H9 (cell line): ENCODE results near the gene MYDGF. TPM values are rescaled to one million over a fixed set of nuclear protein-coding genes. Genes with fewer than 3 reads are reported as not detected.

Experiments
- DNase-seq: peaks from one replicate; pipeline ENCODE4 v3.0.0-alpha.2; 2017
- H2AFZ ChIP-seq: one replicate; pipeline ENCODE4 v1.6.1; 2013; ENCODE audit warnings: mild to moderate bottlenecking, low read length, control low read depth, moderate library complexity
- H2AK5ac ChIP-seq: 2 replicates; pipeline ENCODE4 v1.6.1; 2013; ENCODE audit warnings: low read length, control low read depth, mixed read lengths; ENCODE audit not compliant: insufficient read length
- H2BK120ac ChIP-seq: one replicate; pipeline ENCODE4 v1.6.1; 2013; ENCODE audit warnings: low read depth, mild to moderate bottlenecking, low read length, control low read depth, inconsistent platforms; ENCODE audit not compliant: poor library complexity, severe bottlenecking
- H2BK12ac ChIP-seq: 2 replicates; pipeline ENCODE4 v1.6.1; 2013; ENCODE audit warnings: low read length, control low read depth, mixed read lengths, low read depth; ENCODE audit not compliant: insufficient read length
- H2BK15ac ChIP-seq: 2 replicates; pipeline ENCODE4 v1.6.1; 2013; ENCODE audit warnings: low read depth, low read length, control low read depth
- H2BK20ac ChIP-seq: one replicate; pipeline ENCODE4 v1.6.1; 2013; ENCODE audit warnings: low read depth, mild to moderate bottlenecking, low read length, control low read depth, inconsistent platforms; ENCODE audit not compliant: poor library complexity, severe bottlenecking
- H2BK5ac ChIP-seq: 2 replicates; pipeline ENCODE4 v1.6.1; 2013; ENCODE audit warnings: low read length, control low read depth, mixed read lengths; ENCODE audit not compliant: insufficient read length
- H3K14ac ChIP-seq: 2 replicates; pipeline ENCODE4 v1.6.1; 2013; ENCODE audit warnings: low read length, control low read depth; ENCODE audit not compliant: insufficient read depth
- H3K18ac ChIP-seq: 2 replicates; pipeline ENCODE4 v1.6.1; 2013; ENCODE audit warnings: low read depth, mild to moderate bottlenecking, mixed read lengths, low read length, control low read depth; ENCODE audit not compliant: insufficient read length
- H3K23ac ChIP-seq: 2 replicates; pipeline ENCODE4 v1.6.1; 2013; ENCODE audit warnings: low read length, control low read depth, mixed read lengths, low read depth; ENCODE audit not compliant: insufficient read length
- H3K23me2 ChIP-seq: 2 replicates; pipeline ENCODE4 v1.6.1; 2013; ENCODE audit warnings: low read depth, mild to moderate bottlenecking, mixed read lengths, low read length, control low read depth; ENCODE audit not compliant: insufficient read length, poor library complexity, severe bottlenecking
- H3K27ac ChIP-seq: 2 replicates; pipeline ENCODE4 v1.5.1; 2013; ENCODE audit warnings: low read length, control low read depth, mixed read lengths, low read depth; ENCODE audit not compliant: insufficient read length
- H3K27me3 ChIP-seq: 2 replicates; pipeline ENCODE4 v1.6.1; 2013; ENCODE audit warnings: low read length, control low read depth, inconsistent platforms; ENCODE audit not compliant: insufficient read depth
- H3K4ac ChIP-seq: 2 replicates; pipeline ENCODE4 v1.6.1; 2013; ENCODE audit warnings: low read depth, mild to moderate bottlenecking, control low read depth, inconsistent platforms, low read length, moderate library complexity
- H3K4me1 ChIP-seq: 2 replicates; pipeline ENCODE4 v1.6.1; 2013; ENCODE audit warnings: low read length, control low read depth, inconsistent platforms; ENCODE audit not compliant: insufficient read depth
- H3K4me2 ChIP-seq: 2 replicates; pipeline ENCODE4 v1.6.1; 2013; ENCODE audit warnings: low read length, control low read depth, mixed read lengths; ENCODE audit not compliant: insufficient read length, insufficient read depth
- H3K56ac ChIP-seq: 2 replicates; pipeline ENCODE4 v1.6.1; 2013; ENCODE audit warnings: low read depth, mild to moderate bottlenecking, mixed read lengths, low read length, control low read depth; ENCODE audit not compliant: insufficient read length
- H3K79me1 ChIP-seq: 2 replicates; pipeline ENCODE4 v1.6.1; 2013; ENCODE audit warnings: low read depth, mild to moderate bottlenecking, moderate library complexity, low read length, control low read depth, inconsistent platforms; ENCODE audit not compliant: insufficient read depth, poor library complexity, severe bottlenecking
- H3K79me2 ChIP-seq: 2 replicates; pipeline ENCODE4 v1.6.1; 2013; ENCODE audit warnings: low read length, control low read depth, inconsistent platforms; ENCODE audit not compliant: insufficient read depth
- H3K9ac ChIP-seq: 2 replicates; pipeline ENCODE4 v1.6.1; 2013; ENCODE audit warnings: low read length, control low read depth, mixed read lengths; ENCODE audit not compliant: insufficient read length; ENCODE audit errors: extremely low read depth
- H3K9me3 ChIP-seq: one replicate; pipeline ENCODE4 v1.6.1; 2013; ENCODE audit warnings: low read depth, low read length, inconsistent platforms; ENCODE audit not compliant: control insufficient read depth
- H3T11ph ChIP-seq: one replicate; pipeline ENCODE4 v1.6.1; 2013; ENCODE audit warnings: mild to moderate bottlenecking, low read length, control low read depth, inconsistent platforms
- H4K20me1 ChIP-seq: one replicate; pipeline ENCODE4 v1.6.1; 2013; ENCODE audit not compliant: control insufficient read depth, insufficient read length, insufficient read depth
- H4K5ac ChIP-seq: 2 replicates; pipeline ENCODE4 v1.6.1; 2013; ENCODE audit warnings: low read depth, mild to moderate bottlenecking, mixed read lengths, low read length, control low read depth; ENCODE audit not compliant: insufficient read length
- H4K8ac ChIP-seq: replicated peaks from 2 replicates; pipeline ENCODE4 v1.6.1; 2013; ENCODE audit warnings: low read length, control low read depth, mixed read lengths, low read depth; ENCODE audit not compliant: insufficient read length
- H4K91ac ChIP-seq: 2 replicates; pipeline ENCODE4 v1.6.1; 2013; ENCODE audit warnings: low read depth, mild to moderate bottlenecking, moderate library complexity, mixed read lengths, low read length, control low read depth; ENCODE audit not compliant: insufficient read length
- H3K27ac Mint-ChIP-seq, 3 experiments: 2 replicates in 2 of 3; 3 replicates in 1 of 3; pipeline ENCODE4 v1.8.0; 2020 to 2021; ENCODE audit warnings: mixed read lengths in 3 of 3, mild to moderate bottlenecking in 1 of 3, moderate library complexity in 1 of 3
- H3K27me3 Mint-ChIP-seq: 2 replicates; pipeline ENCODE4 v1.8.0; 2021; ENCODE audit warnings: low read depth, mild to moderate bottlenecking, moderate library complexity, mixed read lengths
- H3K36me3 Mint-ChIP-seq, 3 experiments: 2 replicates in 2 of 3; 3 replicates in 1 of 3; pipeline ENCODE4 v1.8.0; 2020 to 2021; ENCODE audit warnings: low read depth in 3 of 3, mixed read lengths in 3 of 3; ENCODE audit not compliant: insufficient read depth in 1 of 3
- H3K4me1 Mint-ChIP-seq, 2 experiments: 2 replicates each; pipeline ENCODE4 v1.8.0; 2020; ENCODE audit warnings: mixed read lengths in 2 of 2
- H3K4me3 Mint-ChIP-seq, 2 experiments: 2 replicates in 1 of 2; 3 replicates in 1 of 2; pipeline ENCODE4 v1.8.0; 2020 to 2021; ENCODE audit warnings: mild to moderate bottlenecking in 2 of 2, mixed read lengths in 2 of 2, moderate library complexity in 1 of 2
- H3K9me3 Mint-ChIP-seq, 2 experiments: 2 replicates in 1 of 2; 3 replicates in 1 of 2; pipeline ENCODE4 v1.8.0; 2020; ENCODE audit warnings: mild to moderate bottlenecking in 2 of 2, mixed read lengths in 2 of 2, moderate library complexity in 1 of 2
- WGBS: extraction: QIAGEN DNeasy Blood & Tissue Kit; methylation state at CpG from one replicate; pipeline ENCODE4 v1.1.7; 2013; ENCODE audit warnings: missing lambda C conversion rate, low lambda C conversion rate, mixed read lengths; ENCODE audit not compliant: insufficient read length; ENCODE audit errors: extremely low coverage; 5-methylcytosine and 5-hydroxymethylcytosine counted together
- total RNA-seq: library from RNA; stranded (reverse); gene quantifications from 2 replicates; pipeline ENCODE4 v1.2.1, GENCODE V29; 2021
- TF ChIP-seq, protein P1 (sequence below): fragments of 200-600 bp; sonication (generic); conservative IDR thresholded peaks from 3 replicates; pipeline ENCODE4 v1.8.0; 2021; ENCODE audit warnings: antibody characterized with exemption, mild to moderate bottlenecking

Gene MYDGF
- total RNA-seq, 1 experiment from 2014 or later = 43.4 TPM

DNA sequence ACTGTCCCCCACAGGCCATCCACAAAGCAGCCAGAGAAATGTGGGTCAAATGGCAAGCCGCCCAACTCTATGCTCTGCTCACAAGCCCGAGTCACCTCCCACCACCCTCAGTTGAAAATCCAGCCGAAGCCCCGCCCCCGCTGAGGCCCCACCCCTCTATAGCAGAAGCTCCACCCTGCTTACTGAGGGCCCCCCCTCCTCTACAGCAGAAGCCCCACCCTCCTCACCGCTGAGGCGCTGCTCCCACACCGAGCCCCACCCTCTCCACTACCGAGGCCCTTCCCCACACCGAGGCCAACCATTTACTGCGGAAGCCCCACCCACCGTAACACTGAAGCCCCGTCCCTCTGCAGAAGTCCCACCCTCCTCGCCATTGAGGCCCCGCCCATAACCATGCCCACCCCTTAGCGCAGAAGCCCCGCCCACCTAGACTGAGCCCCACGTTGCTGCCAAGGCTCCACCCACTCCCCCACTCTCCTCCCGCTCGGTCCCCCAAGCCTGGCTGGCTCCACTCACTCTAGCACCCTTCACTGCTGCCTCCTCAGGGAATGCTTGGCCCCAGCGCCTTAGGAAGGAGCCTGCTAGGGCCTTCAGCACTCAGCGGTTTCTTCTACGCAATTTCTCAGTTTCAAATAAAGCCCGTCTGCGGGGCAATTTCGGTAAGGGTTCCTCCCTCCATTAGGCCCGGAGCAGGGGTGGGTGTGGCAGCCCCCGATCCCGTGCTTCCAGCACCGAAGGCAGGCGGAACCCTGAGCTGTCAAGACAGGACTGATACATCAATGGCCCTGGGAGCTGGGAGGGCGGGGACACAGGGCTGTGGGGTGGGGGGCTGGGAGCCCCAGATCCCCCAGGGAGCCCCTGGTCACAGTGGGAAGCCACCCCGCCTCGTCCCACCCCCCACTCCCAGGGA, 9.0 kb upstream of the MYDGF start:
- TF ChIP-seq, protein P1, sequence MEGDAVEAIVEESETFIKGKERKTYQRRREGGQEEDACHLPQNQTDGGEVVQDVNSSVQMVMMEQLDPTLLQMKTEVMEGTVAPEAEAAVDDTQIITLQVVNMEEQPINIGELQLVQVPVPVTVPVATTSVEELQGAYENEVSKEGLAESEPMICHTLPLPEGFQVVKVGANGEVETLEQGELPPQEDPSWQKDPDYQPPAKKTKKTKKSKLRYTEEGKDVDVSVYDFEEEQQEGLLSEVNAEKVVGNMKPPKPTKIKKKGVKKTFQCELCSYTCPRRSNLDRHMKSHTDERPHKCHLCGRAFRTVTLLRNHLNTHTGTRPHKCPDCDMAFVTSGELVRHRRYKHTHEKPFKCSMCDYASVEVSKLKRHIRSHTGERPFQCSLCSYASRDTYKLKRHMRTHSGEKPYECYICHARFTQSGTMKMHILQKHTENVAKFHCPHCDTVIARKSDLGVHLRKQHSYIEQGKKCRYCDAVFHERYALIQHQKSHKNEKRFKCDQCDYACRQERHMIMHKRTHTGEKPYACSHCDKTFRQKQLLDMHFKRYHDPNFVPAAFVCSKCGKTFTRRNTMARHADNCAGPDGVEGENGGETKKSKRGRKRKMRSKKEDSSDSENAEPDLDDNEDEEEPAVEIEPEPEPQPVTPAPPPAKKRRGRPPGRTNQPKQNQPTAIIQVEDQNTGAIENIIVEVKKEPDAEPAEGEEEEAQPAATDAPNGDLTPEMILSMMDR = no peak
- Histone ChIP-seq H3K18ac (peak overlapping the region; percentile 17), H3K14ac (no peak overlapping the region), H2BK5ac (no peak overlapping the region), H2AK5ac (no peak overlapping the region), H3K27me3 (no peaks in the 10 kb centered on the region), H3K23ac (no peak overlapping the region), H3K56ac (no peak overlapping the region), H2BK120ac (no peak overlapping the region), H2BK20ac (no peak overlapping the region), H3K27ac (no peak overlapping the region), H4K8ac (no peak overlapping the region), H4K20me1 (no peaks in the 10 kb centered on the region), H3K79me1 (no peaks in the 10 kb centered on the region), H3T11ph (no peak overlapping the region), H3K4me1 (peaks cover 3% of the 10 kb centered on the region; the same call in 1 of the 2 replicates), H3K9ac (no peak overlapping the region), H4K91ac (no peak overlapping the region), H3K23me2 (no peaks in the 10 kb centered on the region), H3K4me2 (peak overlapping the region; percentile 23), H2BK12ac (no peak overlapping the region), H3K79me2 (no peaks in the 10 kb centered on the region), H3K4ac (no peak overlapping the region), H2AFZ (no peak overlapping the region), H2BK15ac (no peak overlapping the region), H4K5ac (no peak overlapping the region), H3K9me3 (no peaks in the 10 kb centered on the region)
- Mint-ChIP-seq H3K4me3 (peak overlapping the region in 1 of 2 experiments; percentile 60; a peak in 2 of 5 replicates), H3K4me1 (peaks cover 5 to 22% of the 10 kb centered on the region in 2 experiments), H3K27ac (peak overlapping the region; percentile 82 to 96 (median 86)), H3K27me3 (no peaks in the 10 kb centered on the region), H3K36me3 (peaks cover 12 to 34% (median 14%) of the 10 kb centered on the region in 3 experiments; a peak in 6 of 7 replicates), H3K9me3 (no peaks in the 10 kb centered on the region)
- DNase-seq = peak; percentile 98
- WGBS = no CpG with 5 or more reads among the region's 34 CpGs
